SHP77 treated with DMSO at 0.1 percent for 48 hours (cell line): Measurements from ENCODE around the gene CLSTN2.

ENCODE experiments used
- DNase-seq: peaks from one replicate; lab custom pipeline; 2025; lab: John Stamatoyannopoulos, UW

The CLSTN2 gene

DNA sequence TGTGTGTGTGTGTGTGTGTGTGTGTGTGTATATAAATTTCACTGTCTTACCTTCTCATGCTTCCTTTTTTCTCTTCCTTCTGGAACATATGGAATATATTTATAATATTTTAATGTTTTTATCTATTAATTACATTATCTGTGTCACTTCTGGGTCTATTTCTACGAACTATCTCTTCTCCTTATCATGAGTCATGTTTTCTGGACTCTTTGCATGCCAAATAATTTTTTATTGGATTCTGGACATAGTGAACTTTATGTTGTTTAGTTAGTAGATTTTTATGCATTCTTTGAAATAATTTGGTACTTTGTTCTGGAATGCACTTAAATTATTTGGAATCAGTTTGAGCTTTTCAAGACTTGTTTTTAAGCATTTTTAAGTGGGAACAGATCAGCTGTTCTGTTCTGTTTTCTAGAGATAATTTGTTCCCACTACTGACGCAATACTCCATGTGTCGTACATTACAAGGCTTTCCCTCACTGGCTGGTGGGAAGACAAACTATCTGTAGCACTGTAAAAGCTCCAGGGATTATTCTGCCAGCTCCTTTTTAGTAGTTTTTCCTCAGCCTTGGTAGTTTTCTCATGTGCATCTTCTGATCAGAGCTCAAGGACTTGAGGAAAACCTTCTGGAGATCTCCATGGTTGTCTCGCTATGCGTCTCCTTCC is 302.0 kb downstream of the CLSTN2 start:
- DNase-seq, result no peak

DNA sequence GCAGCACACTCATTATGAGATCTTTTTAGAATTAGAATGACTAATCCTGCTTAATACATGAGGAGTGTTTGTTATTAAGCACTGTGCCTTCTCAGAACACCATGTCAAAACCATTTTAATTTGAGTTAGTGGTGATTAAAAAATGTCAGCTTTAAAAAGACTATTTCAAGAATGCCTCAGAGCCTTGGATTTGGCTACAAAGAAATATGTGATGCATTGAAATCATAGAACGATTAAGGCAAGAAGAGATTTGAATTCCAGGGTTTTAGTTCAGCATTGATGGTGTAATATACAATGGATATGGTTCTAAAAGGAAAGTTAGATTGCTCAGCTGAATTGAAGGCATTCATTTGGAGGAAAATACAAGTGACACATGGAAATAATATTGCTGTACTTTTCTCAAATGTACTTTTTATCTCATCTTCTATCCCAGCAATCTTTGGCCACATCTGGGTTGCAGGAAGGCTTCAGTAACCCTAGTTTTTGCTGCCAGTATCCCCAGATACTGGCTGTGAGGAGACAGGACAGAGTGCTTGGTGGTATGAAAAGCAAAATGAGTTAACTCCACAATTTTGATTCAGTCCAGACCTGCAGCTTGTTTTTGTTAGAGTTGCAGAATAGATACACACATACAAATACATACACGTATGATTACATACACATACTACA is 303.8 kb downstream of the CLSTN2 start:
- DNase-seq, result no peak

DNA sequence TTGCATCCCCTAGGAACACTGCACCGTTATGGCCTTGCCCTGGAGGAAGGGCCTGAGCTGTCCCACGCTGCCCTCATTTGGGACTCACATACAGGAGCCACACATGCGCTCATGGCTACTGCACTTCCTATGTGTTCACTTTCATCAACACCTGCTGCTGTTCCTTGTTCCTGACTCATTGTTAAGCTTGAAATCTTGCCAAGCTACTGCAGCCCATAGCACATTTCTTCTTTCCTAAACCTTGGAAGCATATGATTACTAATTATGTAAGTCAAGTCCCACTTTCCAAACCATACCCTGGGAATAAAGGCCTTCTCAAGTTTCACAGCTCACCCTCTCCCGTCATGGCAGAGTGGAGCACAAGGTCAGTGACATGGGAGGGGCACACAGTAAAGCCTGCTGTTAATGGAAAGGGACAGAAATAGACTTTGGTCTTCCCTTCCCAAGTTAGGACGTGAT is 307.9 kb downstream of the CLSTN2 start:
- DNase-seq, result no peak

DNA sequence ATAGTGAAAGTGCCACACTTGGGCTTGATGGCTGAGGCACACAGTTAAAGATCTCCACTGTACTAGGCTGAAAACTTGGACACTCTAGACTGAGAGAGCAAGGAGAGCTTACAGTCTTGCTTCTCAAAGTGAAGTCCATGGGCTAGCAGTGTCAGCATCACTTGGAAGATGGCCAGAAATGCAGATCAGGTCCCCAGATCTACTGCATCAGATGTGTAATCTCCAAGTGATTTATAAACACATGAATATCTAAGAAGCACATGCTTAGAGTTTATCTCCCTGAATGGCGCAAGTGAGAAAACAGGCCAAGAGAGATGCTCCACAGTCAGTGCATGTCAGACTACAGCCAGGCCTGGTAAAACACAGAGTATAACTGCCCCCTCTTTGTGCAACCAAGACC is 308.6 kb downstream of the CLSTN2 start:
- no peak for DNase-seq

DNA sequence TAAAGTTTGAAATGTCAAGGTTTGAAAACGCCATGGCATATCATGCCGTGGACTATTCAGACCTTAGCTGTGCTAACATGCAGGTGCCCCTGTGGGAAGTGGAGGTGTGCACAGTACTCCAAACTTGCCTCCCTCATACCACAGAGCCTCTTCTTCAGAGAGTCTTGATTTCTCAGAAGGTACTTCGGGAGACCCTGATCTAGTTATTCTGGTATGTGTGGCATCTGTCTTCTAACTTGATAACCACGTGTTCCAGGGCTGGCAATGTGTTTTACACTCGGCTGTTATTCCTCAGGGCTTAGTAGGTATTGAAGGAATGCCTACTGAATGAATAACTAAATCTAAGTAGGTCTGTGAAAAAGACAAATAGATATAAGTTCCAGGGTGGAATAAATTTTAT is 309.9 kb downstream of the CLSTN2 start:
- DNase-seq, result no peak

DNA sequence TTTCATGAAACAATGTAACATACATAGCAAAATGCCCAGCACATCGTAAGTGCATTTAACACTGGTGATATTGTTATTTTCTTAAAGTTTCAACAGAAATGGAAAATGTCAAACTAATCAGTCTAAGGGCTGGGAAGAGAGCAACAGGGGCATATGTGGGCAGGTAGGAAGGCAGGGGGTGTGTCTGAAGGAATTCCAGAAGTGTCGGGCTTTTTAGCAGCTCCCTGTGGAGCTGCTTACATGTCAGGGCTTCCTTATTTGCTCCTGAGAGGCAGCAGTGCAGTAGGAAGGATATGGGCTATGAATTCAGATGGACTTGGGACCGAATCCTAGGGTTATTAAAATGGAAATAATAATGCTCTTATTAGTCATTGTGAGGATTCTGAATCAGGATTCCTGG is 311.6 kb downstream of the CLSTN2 start:
- no peak for DNase-seq

DNA sequence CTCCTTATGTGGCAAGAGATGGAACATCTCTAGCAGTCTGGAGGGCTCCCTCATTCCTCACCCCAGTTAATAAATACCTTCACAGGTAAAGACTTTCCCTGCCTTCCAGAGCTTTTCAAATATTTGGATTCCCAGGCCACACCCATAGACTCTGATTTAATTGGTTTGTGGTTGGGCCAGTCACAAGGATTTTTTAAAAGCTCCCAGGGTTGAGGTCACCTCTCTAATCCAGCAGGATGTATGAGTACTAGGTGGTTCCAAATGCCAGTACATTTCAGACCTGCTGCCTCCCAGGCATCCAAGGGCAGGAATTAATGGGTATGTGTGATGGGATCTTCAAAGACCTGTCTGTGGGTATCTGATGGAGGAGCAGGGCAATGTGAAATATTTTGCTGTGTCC is 312.8 kb downstream of the CLSTN2 start:
- no peak for DNase-seq

DNA sequence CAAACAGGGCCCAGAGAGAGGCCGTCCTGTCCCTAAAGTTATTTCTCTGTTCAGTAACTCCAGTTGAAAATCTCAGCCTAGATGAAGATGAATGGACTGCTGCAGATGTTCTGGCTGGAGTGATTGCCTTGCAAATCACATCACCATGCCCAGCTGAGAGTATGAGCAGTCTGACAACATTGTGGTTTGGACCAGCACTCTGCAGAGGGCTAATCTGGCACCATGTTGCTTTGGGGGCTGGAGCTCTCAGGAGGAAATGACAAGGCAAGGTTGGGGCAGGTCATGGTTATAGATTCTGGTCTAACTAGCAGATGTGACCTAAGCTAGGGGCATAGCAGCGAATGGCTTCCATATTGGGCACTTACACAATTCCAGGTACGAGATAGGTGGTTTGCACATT is 314.2 kb downstream of the CLSTN2 start:
- no peak for DNase-seq

DNA sequence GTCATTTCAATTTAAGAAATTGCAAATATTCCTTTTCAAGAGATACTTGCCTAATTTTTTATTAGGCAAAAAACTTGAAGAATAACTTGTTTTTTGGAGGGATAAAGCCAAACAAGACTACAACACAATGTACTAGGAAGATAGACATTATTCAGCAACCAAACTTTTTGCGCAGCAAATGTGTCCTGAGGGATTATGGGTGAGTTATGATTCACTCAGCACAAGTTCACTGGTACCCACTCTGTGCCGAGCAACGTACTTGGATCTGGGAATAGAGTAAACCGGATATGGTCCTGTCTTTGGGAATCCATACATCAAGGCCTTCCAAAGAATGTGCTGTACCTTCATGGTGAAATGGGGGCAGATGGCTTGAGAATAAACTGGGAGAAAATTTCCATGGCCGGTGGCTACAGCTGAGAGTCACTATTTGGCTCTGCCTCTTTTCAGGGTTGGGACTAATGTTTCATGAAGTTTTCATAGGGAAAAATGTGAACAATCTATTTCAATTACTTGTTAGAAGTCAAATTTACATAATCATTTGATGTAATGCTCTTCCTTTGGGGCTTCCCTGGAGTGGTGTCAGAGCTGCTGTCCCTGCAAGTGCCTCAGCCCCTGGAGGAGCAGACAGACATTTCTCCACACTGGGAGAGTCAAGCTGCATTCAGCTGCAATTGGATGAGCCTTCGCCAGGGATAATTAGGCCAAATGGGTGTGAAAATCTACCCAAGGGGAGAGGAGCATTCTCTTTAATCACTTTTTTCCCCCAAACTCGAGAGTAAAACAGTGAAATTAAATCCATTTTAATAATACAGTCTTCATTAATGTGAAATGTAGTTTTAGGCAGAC is 315.2 kb downstream of the CLSTN2 start:
- no peak for DNase-seq

DNA sequence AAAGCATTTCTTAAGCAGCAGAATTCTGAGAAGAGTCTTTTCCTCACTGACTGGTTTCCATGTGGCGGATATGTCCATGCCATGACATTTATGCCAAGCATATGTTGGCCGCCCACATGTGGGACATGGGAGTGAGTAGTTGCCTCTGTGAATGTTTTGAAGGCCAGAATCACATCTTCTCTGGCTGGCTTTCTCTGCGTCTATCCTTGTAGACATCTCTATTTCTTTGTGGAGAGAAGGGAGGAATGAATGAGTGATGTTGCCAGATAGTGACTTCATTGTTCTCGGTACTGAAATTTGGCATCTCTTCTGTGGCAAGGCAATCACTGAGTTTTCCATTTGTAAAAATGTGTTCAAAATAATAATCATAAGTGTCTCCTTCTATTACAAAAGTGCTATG is 316.0 kb downstream of the CLSTN2 start:
- no peak for DNase-seq

DNA sequence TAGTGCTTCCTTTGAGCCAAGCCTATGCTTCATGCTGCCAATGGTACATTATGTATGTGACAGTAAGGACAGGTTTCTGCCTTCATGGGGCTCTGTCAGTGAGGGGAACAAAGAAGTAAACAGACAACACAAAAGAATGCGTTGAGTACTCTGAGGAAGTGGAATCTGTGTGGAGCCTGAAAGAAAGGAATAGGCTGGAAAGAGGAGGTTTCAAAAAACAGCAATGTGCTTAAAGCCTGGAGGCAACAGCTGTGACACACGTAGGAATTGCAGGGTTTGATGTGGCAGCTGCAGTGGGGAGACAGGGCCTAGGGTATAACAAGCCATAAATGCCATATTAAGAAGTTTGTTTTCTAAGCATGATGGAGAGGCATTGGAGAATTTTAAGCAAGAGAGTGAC is 316.7 kb downstream of the CLSTN2 start:
- no peak for DNase-seq

DNA sequence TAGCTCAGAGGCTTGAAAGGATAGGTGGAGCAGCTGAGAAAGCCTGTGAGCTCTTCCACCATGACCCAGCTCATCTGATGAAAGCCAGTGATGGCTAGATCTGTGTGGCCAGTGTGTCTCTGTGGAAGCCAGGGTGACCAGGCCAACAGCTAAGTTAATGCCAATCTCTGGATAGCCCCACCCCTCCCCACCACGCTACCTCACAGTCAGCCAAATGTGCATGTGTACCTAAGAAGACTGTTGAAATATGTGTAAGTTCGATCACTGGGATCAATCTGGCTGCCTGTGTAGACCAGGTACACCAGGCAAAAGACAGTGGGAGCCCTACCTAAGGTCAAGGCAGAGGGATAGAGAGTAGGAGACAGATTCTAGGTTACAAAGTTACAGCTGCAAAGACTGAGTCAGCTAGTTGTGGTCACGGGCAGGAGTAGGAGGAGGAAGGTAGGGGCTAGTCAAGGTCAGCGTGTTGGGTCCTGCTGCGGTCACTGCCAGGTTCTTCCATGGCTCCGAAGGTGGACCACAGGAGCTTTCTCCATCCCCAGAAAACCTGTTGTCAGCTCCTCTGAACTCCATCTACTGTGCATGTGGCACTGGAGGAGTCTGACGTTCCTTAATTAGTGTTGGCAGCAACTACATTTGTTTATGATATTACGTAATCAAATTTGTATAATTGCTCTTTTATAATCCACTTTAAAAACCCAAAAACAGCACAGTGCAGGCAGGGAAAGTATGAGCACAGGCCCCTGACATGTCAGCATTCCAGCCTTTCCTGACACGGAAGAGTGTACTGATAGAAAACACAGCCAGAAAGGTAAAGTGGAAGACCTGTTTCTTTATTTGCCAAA is 318.0 kb downstream of the CLSTN2 start:
- DNase-seq, result no peak

DNA sequence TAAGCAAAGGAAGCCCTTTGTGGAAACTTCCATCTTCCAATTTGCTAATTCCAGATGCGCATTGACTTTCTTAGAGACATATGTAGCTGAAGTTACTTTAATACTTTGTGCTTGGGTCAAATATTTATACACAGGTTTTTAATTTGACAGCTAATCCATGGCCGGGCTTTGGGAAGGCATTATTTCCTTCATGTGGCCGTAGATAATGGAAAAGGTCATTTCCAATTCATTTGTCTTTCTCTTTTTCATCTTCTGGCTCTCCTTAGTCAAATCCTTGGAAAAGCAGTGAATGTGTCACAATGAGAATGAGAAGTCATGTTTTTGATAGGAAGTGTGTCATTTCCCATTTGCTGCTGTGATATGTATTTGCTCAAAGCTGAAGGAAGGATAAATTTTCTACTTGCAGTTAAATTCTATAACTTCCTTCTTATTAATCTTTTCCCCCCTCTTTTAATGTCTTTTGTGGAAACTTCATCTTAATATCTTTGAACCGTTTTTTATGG is 323.3 kb downstream of the CLSTN2 start:
- no peak for DNase-seq

DNA sequence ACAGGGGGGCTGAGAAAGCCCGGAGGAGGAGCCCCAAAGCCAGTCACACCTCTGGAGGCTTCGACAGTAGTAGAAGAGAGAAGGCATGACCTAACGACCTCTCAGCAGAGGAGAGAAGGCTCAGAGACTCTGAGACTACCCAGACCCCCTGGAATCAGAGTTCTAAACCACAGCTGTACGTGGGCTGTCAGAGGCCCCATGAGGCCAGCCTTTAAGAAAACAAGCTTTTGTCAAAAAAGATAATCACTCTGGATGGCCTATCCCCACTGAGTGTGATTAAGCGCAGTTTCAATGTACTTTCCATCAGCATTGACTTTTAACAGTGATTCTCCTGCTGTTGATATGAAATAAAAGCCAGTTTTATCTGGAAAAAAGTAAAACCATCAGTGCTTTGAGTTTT is 330.3 kb downstream of the CLSTN2 start:
- DNase-seq, result no peak

DNA sequence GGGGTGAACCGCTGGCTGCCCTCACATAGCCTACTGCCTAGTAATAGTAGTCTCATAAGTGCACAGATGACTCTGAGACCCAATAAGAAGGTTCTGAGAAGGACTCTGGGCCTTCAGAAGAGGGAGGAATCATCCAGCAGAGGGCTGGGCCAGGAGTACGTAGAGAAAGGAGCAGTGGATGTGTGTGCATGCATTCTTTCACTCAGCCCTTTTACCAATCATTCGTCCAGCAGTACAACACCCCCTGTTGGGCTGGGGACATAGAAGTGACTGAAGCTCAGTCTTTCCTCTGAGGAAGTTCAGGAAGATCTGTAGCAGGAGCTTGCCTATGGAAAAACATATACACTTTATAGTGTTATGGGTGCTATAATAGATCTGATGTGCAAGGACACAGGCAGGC is 333.1 kb downstream of the CLSTN2 start:
- DNase-seq, result no peak

DNA sequence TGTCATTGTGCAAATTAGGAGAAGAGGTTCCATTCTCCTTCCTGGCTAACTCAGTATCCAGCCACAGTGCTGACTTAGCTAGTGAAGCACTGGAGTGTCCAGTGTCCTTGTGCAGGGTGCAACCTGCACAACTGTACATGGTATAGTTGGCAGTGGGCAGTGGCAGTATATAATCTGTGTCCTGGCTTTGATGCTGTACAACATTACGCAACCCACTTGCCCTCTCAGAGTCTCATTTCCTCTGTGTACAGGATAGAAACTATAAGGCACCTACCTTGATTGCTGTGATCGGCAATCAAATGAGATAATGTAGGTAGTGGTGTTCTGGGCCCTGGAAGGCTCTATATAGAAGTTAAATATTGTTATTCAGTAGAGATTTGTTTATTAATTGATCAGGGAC is 333.6 kb downstream of the CLSTN2 start:
- DNase-seq, result no peak

DNA sequence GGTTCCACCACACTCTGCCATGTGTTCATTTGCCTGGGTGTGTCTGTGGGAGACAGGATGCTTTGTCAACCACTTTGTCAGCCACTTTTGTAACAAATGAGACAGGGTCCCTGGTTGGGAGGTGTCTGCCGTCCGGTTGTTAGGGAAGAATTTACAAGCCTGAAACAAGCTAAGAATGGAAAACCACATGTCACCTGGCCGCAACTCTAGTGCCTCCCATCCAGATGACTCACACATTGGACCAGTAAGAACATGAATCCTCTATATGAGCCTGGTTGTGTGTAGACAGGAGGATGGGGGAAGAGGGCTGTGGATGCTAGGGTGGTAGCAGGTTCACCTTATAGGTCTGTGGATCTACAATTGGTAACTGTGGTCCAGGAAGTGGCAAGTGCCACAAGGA is 335.3 kb downstream of the CLSTN2 start:
- no peak for DNase-seq

DNA sequence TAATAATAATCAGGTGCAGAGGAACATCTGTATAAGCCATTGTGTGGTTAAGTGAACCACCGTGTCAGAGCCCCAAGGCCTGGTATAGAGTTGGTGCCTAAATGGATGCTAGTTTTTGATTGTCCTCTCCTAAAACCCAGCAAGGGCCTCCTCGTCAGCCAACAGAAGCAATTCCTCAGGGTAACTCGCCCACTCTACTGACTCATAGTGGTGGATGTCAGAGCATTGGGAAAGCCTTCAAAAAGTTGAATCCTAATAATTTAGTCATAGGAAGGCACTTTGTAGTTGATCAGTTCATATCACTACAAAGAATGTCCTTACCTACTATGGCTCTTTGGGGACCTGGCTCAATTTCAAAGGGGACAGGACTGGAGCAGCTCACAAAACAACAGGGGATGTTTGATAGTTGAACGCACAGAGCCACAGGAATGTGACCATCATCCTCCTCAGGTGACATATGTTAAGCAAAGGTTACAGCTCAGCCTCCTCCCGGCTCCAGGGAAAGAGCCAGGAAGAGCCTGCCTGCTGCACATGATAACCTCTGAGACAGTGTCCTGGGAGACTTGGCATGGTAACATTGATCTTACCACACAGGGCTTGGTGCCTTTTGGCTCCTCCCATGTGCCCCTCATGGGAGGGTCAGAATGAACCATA is 338.7 kb downstream of the CLSTN2 start:
- no peak for DNase-seq

DNA sequence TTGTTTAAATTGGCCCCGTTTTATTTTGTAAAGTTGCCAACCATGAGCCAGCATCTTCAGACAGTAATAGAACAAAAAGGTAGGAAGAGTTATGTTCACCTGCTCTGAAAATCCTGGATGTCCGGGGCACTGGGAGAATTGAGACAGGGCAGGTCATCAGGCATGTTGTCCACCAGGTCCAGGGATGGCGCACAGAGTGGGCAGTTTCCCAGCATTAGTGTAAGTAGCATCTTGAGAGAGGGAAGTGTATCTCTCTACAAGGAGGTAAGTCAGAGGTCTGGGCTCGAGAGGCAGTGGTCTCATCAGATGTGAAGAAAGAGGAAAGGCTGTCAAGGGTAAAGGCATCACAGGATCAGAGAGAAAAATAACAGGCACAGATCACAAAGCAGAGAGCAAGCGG is 339.4 kb downstream of the CLSTN2 start:
- no peak for DNase-seq

DNA sequence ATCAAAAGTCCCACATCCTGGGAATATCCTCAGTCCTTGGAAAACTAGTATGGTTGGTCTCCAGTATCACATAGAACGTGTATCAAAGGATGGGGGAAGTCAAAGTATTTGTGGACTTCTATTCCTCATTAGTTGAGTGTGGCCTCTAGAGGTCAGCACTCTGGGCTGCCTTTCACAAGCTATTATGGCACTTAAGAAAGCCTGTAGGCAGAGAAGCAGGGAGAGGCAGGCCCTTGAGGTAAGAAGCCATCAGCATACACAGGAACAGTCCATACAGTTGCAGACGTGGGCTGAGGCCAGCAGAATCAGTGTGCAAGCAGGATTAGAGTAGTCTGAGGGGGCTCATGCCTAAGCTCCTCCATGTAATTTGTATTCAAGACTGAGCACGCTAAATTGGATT is 341.7 kb downstream of the CLSTN2 start:
- DNase-seq, result no peak

DNA sequence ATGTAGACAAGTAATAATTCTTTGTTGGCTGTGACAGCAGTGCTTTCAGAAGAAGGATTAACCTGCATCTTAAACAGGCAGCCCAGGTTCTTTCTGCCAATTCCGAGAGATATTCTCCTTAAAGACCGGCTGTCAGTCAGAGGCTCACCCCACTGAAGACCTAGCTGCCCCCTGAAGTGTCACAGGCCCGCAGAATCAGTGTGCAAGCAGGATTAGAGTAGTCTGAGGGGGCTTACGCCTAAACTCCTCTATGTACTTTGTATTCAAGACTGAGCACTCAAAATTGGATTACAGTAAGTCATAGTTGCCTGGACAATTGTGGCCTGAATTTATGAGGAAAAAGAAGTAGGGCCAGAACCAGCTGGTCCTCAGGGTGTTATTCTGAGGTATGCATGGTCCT is 342.9 kb downstream of the CLSTN2 start:
- DNase-seq, result no peak
